PC-9 (cell line): ENCODE data around the gene AMH. TPM values are rescaled to one million over a fixed set of nuclear protein-coding genes. Genes with fewer than 3 reads are reported as not detected.

ENCODE experiments used
- BruUV-seq: library from RNA; stranded (reverse); fragments of 400-500 nt; replicated peaks from 2 replicates; lab custom pipeline; 2021; lab: Mats Ljungman, UMichigan
- CTCF ChIA-PET: fragments of 300-600 bp; sonication (Branson Sonifier 250); formaldehyde crosslinking; loops from one replicate; lab custom pipeline; 2022; ENCODE audit warnings: antibody characterized with exemption; lab: Charles Lee
- POLR2A ChIA-PET: fragments of 300-600 bp; sonication (Branson Sonifier 250); formaldehyde crosslinking; loops from one replicate; lab custom pipeline; 2022; ENCODE audit warnings: antibody characterized with exemption; ENCODE audit not compliant: unreplicated experiment; lab: Charles Lee
- DNase-seq, 2 experiments: peaks; one replicate each; pipeline versions ENCODE4 v3.0.0 to v3.0.0-alpha.2; 2015 to 2022; ENCODE audit warnings: mixed read lengths in 1 of 2
- H2AFZ ChIP-seq: fragments of 200-600 bp; sonication (generic); 2 replicates; pipeline ENCODE4 v1.8.1; 2017; ENCODE audit warnings: antibody characterized with exemption
- H3F3A ChIP-seq: fragments of 200-600 bp; sonication (generic); 2 replicates; pipeline ENCODE4 v1.8.1; 2017; ENCODE audit warnings: antibody characterized with exemption, mild to moderate bottlenecking, low read depth; ENCODE audit not compliant: insufficient read depth
- H3K27ac ChIP-seq: fragments of 200-600 bp; sonication (generic); 2 replicates; pipeline ENCODE4 v1.6.1; 2016; ENCODE audit warnings: mixed run types
- H3K27me3 ChIP-seq: fragments of 200-600 bp; sonication (generic); 2 replicates; pipeline ENCODE4 v1.6.1; 2016; ENCODE audit warnings: low read depth, mixed run types; ENCODE audit not compliant: insufficient read depth
- H3K36me3 ChIP-seq: fragments of 200-600 bp; sonication (generic); 2 replicates; pipeline ENCODE4 v1.6.1; 2016; ENCODE audit warnings: low read depth, mixed run types
- H3K4me1 ChIP-seq: fragments of 200-600 bp; sonication (generic); replicated peaks from 2 replicates; pipeline ENCODE4 v1.6.1; 2016; ENCODE audit warnings: mixed run types; ENCODE audit not compliant: insufficient read depth
- H3K4me2 ChIP-seq: fragments of 200-600 bp; sonication (generic); 2 replicates; pipeline ENCODE4 v1.6.1; 2017; ENCODE audit warnings: mixed run types
- H3K4me3 ChIP-seq: fragments of 200-600 bp; sonication (generic); 2 replicates; pipeline ENCODE4 v1.6.1; 2016; ENCODE audit warnings: mixed run types
- H3K79me2 ChIP-seq: fragments of 200-600 bp; sonication (generic); 2 replicates; pipeline ENCODE4 v1.6.1; 2017; ENCODE audit warnings: low read depth, mixed run types
- H3K9me2 ChIP-seq: fragments of 200-600 bp; sonication (generic); 2 replicates; pipeline ENCODE4 v1.8.1; 2017; ENCODE audit warnings: mild to moderate bottlenecking; ENCODE audit not compliant: insufficient read depth
- H3K9me3 ChIP-seq: fragments of 200-600 bp; sonication (generic); 2 replicates; pipeline ENCODE4 v1.8.1; 2016; ENCODE audit warnings: low read depth; ENCODE audit not compliant: insufficient read depth
- H4K20me1 ChIP-seq: fragments of 200-600 bp; sonication (generic); 2 replicates; pipeline ENCODE4 v1.8.1; 2017; ENCODE audit not compliant: insufficient read depth
- EZH2 ChIP-seq: fragments of 200-600 bp; sonication (generic); IDR thresholded peaks from 2 replicates; pipeline ENCODE4 v1.8.0; 2017; ENCODE audit warnings: antibody characterized with exemption, low read depth
- intact Hi-C: fragments of 100-400 bp; cut with micrococcal nuclease; formaldehyde crosslinking; loops from one replicate; pipeline ENCODE4 v1.10.0; 2022; ENCODE audit not compliant: unreplicated experiment
- total RNA-seq: library from RNA; stranded (reverse); gene quantifications from 2 replicates; pipeline ENCODE4 v1.2.3, GENCODE V29; 2021
- TF ChIP-seq, protein P1 (sequence below): fragments of 200-600 bp; sonication (generic); conservative IDR thresholded peaks from 2 replicates; pipeline ENCODE4 v1.6.1; 2017; ENCODE audit warnings: mixed run types, antibody characterized with exemption, mild to moderate bottlenecking, moderate library complexity

The AMH gene
- total RNA-seq, 1 experiment from 2014 or later, result 8.1 TPM

DNA sequence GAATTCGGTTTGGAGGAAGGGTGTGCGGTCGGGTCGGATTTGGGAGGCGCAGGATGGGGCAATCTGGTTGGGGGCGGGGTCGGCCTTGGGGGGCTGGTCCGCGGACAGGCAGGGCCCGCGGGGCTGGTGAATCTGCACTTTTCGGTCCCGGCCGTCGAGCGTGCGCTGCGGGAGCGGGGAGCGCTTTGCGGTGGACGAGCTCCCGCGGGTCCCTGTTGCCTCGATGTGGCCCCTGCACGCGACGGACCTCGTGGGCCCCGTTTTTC is 21.0 kb downstream of the AMH start:
- H3K4me1 ChIP-seq, result peaks cover 15% of the 10 kb centered on the region; the same call in 1 of the 2 replicates
- CTCF ChIA-PET, result no interaction called here
- H4K20me1 ChIP-seq, result peaks cover 37% of the 10 kb centered on the region
- POLR2A ChIA-PET, result no interaction called here
- H2AFZ ChIP-seq, result no peak overlapping the region
- H3K27ac ChIP-seq, result peak overlapping the region; percentile 69
- DNase-seq, result no peak
- TF ChIP-seq EZH2, result no peak
- TF ChIP-seq, protein P1, sequence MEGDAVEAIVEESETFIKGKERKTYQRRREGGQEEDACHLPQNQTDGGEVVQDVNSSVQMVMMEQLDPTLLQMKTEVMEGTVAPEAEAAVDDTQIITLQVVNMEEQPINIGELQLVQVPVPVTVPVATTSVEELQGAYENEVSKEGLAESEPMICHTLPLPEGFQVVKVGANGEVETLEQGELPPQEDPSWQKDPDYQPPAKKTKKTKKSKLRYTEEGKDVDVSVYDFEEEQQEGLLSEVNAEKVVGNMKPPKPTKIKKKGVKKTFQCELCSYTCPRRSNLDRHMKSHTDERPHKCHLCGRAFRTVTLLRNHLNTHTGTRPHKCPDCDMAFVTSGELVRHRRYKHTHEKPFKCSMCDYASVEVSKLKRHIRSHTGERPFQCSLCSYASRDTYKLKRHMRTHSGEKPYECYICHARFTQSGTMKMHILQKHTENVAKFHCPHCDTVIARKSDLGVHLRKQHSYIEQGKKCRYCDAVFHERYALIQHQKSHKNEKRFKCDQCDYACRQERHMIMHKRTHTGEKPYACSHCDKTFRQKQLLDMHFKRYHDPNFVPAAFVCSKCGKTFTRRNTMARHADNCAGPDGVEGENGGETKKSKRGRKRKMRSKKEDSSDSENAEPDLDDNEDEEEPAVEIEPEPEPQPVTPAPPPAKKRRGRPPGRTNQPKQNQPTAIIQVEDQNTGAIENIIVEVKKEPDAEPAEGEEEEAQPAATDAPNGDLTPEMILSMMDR, result no peak
- H3K27me3 ChIP-seq, result no peaks in the 10 kb centered on the region
- peaks cover 32% of the 10 kb centered on the region for H3F3A ChIP-seq
- intact Hi-C loops, result no loop called here
- H3K79me2 ChIP-seq, result peaks cover 50% of the 10 kb centered on the region
- no peaks in the 10 kb centered on the region for H3K9me2 ChIP-seq
- no TSS peak for BruUV-seq
- H3K36me3 ChIP-seq, result peaks cover 6% of the 10 kb centered on the region; the same call in 1 of the 2 replicates
- peak overlapping the region; percentile 56 for H3K4me2 ChIP-seq
- no peaks in the 10 kb centered on the region for H3K9me3 ChIP-seq
- H3K4me3 ChIP-seq, result peak overlapping the region; percentile 88

DNA sequence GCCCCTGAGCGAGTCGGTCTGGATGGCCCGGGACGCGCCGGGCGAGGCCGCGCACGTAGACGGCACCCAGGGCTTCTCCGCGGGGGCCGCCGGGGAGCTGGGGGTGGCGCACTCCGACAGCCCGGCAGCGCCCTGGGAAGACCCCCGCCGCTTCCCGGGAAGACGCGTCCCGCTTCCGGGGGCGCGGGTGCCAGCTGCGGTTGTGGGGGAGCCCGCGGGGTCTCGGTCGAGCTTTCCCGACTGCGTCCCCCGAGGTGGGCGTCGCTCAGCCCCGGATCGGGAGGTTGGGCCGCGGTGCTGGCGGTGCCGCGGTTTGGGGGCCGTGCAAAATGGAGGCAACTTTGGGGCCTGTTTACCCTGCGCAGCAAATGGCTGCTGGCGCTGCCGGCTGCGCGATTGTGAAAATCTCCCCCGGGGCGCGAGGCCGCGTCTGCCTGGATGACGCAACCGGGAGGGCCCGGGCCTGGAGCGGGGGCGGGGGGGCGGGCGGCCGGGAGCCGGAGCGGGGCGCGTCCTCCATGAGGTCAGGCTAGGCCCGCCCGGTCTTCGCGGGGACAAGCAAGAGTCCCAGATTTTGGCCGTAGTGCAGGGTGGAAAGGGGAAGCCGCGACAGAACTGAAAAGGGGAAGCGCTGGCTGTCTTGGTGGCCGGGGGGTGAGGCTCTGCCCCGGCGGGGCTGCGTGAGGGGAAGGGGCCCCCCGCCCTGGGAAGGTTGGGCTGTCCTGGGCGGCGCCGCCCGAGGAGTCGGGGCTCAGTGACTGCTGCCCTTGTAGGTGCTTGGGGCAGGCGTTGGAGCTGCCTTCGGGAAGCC is 21.5 kb downstream of the AMH start:
- Histone ChIP-seq H3K4me1 (peaks cover 15% of the 10 kb centered on the region; the same call in 1 of the 2 replicates), H2AFZ (no peak overlapping the region), H3K4me3 (peak overlapping the region; percentile 88), H3K79me2 (peaks cover 50% of the 10 kb centered on the region), H3K27ac (peak overlapping the region; percentile 69), H3K9me3 (no peaks in the 10 kb centered on the region), H3F3A (peaks cover 32% of the 10 kb centered on the region), H4K20me1 (peaks cover 37% of the 10 kb centered on the region), H3K9me2 (no peaks in the 10 kb centered on the region), H3K36me3 (peaks cover 6% of the 10 kb centered on the region; the same call in 1 of the 2 replicates), H3K27me3 (no peaks in the 10 kb centered on the region), H3K4me2 (peak overlapping the region; percentile 87)
- DNase-seq, result peak in 1 of 2 experiments; percentile 52
- BruUV-seq, result no TSS peak
- TF ChIP-seq, protein P1, result no peak
- POLR2A ChIA-PET, result no interaction called here
- intact Hi-C loops, result no loop called here
- CTCF ChIA-PET, result no interaction called here

DNA sequence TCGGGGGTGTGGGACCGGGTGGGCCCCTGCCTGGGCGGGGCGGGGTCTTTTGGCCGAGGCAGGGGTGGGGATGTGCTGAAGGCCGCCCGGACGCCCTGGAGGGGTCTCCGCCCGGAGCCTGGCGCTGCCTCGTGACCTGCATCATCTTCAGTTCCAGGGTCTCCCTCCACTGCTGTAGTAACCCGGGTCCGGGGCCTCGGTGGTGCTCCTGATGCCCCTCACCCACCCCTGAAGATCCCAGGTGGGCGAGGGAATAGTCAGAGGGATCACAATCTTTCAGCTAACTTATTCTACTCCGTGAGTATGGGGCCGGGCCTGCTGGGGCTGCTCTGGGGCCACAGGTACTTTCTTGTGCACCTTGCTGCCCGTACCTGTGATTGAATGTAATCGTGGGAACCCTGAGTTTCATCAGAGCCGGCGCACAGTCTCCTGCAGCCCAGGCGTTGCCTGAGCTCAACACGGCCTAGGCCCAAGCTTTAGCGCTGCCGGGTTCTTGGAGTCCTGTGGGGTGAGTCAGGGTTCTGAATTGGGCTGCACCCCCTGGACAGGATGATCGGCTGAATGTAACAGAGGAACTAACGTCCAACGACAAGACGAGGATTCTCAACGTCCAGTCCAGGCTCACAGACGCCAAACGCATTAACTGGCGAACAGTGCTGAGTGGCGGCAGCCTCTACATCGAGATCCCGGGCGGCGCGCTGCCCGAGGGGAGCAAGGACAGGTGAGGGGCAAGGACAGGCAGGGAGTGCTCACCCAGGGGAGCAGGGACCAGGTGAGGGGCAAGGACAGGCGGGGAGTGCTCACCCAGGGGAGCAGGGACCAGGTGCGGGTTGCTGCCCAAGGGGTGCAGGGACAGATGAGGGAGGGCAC is 22.3 kb downstream of the AMH start:
- Histone ChIP-seq H3F3A (peaks cover 32% of the 10 kb centered on the region), H3K9me3 (no peaks in the 10 kb centered on the region), H3K27me3 (no peaks in the 10 kb centered on the region), H3K4me3 (peak overlapping the region; percentile 88), H3K27ac (peak overlapping the region; percentile 53), H3K36me3 (peaks cover 6% of the 10 kb centered on the region; the same call in 1 of the 2 replicates), H2AFZ (no peak overlapping the region), H3K9me2 (no peaks in the 10 kb centered on the region), H3K79me2 (peaks cover 50% of the 10 kb centered on the region), H4K20me1 (peaks cover 37% of the 10 kb centered on the region), H3K4me1 (peaks cover 15% of the 10 kb centered on the region; the same call in 1 of the 2 replicates), H3K4me2 (peak overlapping the region; percentile 87)
- intact Hi-C loops, result no loop called here
- no peak for TF ChIP-seq EZH2
- TF ChIP-seq, protein P1, result no peak
- ChIA-PET POLR2A (no interaction called here), CTCF (no interaction called here)
- DNase-seq, result peak in 1 of 2 experiments; percentile 52
- TSS peak; percentile 16 for BruUV-seq
